ENCODE results near the gene ARFGAP3.

Gene ARFGAP3

GRCh38 chr22:42820045-42820763, 36.9 kb downstream of the ARFGAP3 start:
- no peak for DNase-seq (ENCODE audit: low read depth in 2 of 2)

- DNase-seq (ENCODE audit: low read depth in 2 of 2) = no peak
Measured at GRCh38 chr22:42819412-42820044, 37.5 kb downstream of the ARFGAP3 start.

GRCh38 chr22:42817556-42817955, 39.5 kb downstream of the ARFGAP3 start:
- no peak for DNase-seq (ENCODE audit: low read depth in 2 of 2)

GRCh38 chr22:42816336-42816735, 40.7 kb downstream of the ARFGAP3 start:
- DNase-seq (ENCODE audit: low read depth in 2 of 2) = no peak

DNA sequence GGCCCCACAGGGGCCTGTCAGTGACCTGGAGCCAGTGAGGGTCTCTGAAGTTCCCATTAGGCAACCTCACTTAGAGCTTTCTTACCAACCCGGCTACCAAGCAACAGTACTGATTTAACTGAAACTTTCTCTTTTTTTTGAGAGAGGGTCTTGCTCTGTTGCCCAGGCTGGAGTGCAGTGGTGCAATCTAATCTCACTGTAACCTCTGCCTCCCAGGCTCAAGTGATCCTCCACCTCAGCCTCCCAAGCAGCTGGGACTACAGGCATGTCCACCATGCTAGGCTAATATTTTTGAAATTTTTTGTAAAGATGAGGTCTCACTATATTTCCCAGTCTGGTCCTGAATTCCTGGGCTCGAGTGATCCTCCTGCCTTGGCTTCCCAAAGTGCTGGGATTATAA, 42.5 kb downstream of the ARFGAP3 start:
- DNase-seq (ENCODE audit: low read depth in 2 of 2) = no peak

DNA sequence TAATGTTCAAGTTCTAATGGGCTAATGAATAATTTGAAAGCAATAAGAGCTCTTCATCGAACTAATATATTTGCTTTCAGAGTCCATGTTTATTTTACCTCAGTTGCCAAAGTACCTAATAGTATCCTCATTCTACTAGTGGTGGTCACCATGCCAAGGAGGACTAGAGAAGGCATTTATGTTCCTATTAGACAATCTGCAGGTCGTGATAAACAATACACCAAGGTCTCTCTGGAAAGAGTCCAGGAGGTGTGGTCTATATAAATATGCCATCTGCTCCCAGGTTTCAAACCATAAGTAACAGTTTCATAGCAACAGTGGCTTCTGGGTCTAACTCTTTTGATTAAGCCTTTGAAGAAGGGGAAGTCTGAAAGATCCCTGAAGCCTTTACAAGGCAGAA, 42.9 kb downstream of the ARFGAP3 start:
- no peak for DNase-seq (ENCODE audit: low read depth in 2 of 2)

GRCh38 chr22:42813501-42813900, 43.6 kb downstream of the ARFGAP3 start:
- DNase-seq (ENCODE audit: low read depth in 2 of 2) = no peak

- no peak for DNase-seq (ENCODE audit: low read depth in 2 of 2)
Measured at GRCh38 chr22:42811459-42811858, 45.6 kb downstream of the ARFGAP3 start.

DNA sequence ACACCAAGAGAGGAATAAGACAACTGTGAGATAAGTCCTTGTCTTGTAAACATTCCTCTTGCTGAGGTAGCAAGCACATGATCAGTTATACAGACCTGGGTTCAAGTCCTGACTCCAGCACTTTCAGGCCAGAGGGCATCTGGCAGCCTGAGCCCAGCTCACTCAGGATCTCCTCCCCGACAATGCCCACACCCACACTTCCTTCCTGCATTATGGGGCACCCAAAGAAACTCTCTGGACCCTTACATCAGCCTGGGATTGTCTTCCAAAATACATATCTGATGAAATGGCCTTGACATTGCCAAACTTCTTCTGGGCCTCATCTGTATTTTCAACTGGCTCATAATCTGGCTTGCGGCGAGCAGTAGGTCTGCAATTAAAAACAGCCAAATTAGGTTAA, 48.6 kb downstream of the ARFGAP3 start:
- DNase-seq (ENCODE audit: low read depth in 2 of 2) = no peak

GRCh38 chr22:42807185-42807584, 49.9 kb downstream of the ARFGAP3 start:
- no peak for DNase-seq (ENCODE audit: low read depth in 2 of 2)

DNA sequence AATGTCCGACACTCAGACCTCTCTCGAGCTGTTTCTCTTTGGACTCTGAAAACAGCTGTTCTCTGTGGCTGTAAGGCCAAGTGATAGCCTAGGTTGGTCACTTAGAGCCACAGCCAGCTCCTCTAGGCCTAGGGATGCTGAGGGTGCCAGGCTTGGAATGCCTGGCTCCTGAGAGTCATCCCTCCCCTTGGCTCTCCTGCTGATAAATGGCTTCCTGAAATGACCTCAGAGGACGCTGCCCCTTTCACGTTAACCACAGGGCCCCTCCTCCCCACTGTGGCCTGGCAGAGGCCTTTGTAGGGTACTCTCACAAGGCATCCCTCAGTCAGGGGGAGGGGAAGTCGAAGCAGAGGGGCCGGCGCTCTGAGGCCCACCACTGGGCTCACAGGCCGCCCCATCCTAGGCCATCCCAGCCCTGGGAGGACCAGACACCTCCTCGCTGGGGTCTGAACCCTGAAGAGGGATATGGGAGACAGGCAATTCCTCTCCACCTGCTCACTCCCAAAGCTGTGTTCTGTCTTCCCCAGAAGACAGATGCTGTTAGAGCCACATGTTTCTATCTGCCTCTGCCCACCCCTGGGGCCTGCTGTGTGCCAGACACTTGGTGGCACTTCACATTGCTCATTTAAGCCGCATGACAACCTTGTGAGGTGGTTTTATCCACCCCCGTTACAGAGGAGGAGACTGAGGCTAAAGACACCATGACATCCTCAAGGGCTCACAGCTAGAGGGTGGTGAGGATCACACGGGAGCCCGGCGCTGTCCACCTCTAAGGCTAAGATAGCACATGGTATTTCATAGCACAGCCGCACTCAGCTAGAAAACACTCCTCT, 50.9 kb downstream of the ARFGAP3 start:
- no peak for DNase-seq (ENCODE audit: low read depth in 2 of 2)

DNA sequence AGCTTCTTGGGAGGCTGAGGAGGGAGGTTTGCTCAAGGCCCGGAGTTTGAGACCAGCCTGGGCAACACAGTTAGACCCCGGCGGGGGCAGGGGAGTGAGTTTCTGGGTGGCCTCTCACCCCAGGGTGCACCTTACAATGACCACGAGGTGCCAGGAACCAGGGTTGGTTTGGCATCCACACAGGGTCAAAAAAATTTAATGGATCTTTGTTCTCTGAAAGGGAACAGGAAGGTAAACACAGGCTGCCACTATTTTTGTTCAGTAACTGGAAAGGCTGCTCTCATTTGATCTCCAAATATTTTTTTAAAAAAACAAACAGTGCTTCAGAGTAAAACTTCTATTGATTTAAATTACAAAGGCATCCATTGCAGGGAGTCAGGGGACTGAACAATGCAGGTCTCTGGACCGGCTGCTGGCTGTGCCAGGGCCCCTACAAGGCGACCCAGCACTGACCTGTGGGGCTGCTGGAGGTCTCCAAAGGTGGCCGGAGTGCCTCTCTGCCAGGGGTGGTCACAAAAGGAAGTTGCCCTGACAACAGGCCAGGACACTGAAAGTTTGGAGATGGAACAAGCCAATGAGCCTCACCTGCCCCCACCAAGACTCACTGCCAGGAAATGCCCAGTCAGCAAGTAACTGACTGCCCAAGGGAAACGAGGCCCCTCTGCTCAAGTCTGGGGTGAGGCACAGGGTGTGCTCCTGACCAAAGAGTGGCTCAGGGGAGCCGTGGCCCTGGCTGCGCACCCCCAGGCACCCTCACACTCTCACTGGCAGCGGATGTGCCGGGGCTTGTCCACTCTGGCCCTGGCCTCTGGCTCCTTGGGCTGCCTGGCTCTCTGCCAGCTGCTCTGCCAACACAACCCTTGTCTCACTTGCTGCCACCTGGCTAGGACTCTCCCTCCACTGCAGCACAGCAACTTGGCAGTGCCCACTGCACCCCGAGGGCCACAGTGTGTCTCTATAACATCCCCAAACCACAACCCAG, 51.8 kb downstream of the ARFGAP3 start:
- no peak for DNase-seq (ENCODE audit: low read depth in 2 of 2)

DNA sequence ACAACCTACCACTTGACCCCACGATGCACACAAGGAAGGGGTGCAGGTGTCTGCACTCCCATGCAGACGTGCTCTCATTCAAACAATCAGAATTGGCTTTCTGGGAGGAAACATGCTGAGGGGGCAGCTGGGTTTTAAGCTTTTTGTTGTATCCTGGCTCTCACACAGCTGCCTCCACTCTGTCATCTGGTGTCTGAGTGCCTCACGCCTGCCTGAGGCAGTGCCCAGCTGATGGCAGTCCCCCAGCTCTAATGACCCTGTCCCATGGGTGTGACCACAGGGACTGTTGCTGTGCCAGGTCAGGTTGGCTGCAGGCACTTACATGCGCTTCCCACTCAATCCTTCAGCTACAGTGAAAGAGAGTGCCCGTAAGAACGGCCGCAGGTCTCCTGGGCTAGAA, 53.7 kb downstream of the ARFGAP3 start:
- DNase-seq (ENCODE audit: low read depth in 2 of 2) = no peak

DNA sequence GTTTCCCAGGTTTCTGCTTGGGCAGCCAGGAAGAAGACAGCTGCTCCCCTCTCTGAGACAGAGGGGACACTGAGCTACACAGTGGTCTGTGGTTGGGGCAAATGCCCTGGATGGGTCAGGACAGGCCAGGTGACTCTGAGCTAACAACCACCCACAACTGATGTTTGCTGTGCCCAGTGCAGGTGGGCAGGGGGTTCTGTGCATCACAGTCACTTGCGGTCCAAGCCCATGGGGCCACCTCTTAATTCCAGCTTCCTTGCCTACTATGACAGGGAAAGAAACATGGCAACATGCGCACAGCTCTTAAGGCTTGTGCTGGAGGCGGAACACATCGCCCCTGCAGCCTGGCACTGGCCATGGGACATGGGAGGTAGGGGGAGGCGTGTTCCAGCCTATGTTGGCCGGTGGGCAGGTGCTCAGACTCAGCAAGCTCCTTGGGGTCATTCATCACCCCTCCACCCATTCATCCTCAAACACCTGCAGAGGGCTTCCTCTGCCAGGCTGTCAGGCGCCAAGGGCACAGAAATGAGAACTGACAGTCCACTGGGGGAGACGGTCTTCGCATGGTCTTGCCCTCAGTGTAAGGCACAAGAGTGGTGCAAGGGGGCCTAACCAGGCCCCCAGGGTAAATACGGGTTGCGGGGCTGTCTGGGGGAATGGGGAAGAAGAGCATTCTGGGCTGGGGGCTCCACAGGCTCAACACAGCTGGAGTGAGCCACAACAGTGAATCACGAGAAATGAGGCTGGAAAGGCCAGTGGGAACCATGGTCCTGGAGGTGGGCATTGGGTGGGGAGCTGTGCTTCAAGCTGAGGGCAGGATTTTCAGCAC, 55.6 kb downstream of the ARFGAP3 start:
- DNase-seq (ENCODE audit: low read depth in 2 of 2) = no peak

- DNase-seq (ENCODE audit: low read depth in 2 of 2) = no peak
Measured at GRCh38 chr22:42800451-42801251, 56.4 kb downstream of the ARFGAP3 start.

- no peak for DNase-seq (ENCODE audit: low read depth in 2 of 2)
Measured at GRCh38 chr22:42799461-42800405, 57.3 kb downstream of the ARFGAP3 start.

DNA sequence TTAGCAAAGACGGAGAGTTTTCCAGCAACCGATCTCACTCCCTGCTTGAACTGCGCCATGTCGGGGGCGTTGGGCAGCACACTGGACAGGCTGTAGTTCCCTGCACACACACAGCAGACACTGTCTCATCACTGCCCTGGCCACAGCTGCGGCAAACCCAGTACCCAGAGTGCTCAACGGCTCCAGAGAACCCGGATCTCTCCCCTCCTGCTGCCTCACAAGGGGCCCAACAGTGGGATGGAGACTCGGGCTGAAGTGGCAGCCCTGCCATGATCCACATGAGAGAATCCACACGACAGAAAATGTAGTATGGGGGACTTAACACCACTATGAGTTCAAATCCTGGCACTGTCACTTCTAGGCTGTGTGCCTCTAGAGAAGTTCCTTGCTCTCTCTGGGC, 58.0 kb downstream of the ARFGAP3 start:
- DNase-seq (ENCODE audit: low read depth in 2 of 2) = no peak

GRCh38 chr22:42797011-42797410, 60.1 kb downstream of the ARFGAP3 start:
- DNase-seq (ENCODE audit: low read depth in 2 of 2) = no peak

GRCh38 chr22:42796081-42796480, 61.0 kb downstream of the ARFGAP3 start:
- no peak for DNase-seq (ENCODE audit: low read depth in 2 of 2)

Measured in stimulated activated CD8-positive, alpha-beta memory T cell treated with anti-CD3 and anti-CD28 coated beads, Interleukin-2, amount 100 ng/mL, for 1 hour (primary cell).